IMR-90 (cell line): ENCODE results near the gene BICD1. TPM values are rescaled to one million over a fixed set of nuclear protein-coding genes. Genes with fewer than 3 reads are reported as not detected.

Experiments
- ATAC-seq: fragments of 200-7000 bp; cut with Tn5 transposase; 2 replicates; pipeline ENCODE4 v1.9.1; 2020; ENCODE audit warnings: low read depth, mild to moderate bottlenecking, moderate library complexity
- BruUV-seq: library from RNA; stranded (reverse); fragments of 400-500 nt; replicated peaks from 2 replicates; lab custom pipeline; 2021; lab: Mats Ljungman, UMichigan
- CTCF ChIA-PET: fragments of 300-600 bp; formaldehyde crosslinking; extraction: SDS; loops from one replicate; lab custom pipeline; 2021; ENCODE audit warnings: antibody characterized with exemption; lab: Yijun Ruan, JAX
- POLR2A ChIA-PET: fragments of 300-600 bp; sonication (Branson Sonifier 250); formaldehyde crosslinking; loops from one replicate; lab custom pipeline; 2022; ENCODE audit warnings: antibody characterized with exemption; ENCODE audit not compliant: unreplicated experiment; lab: Charles Lee
- DNase-seq: peaks from one replicate; pipeline ENCODE4 v3.0.0; 2013
- H2AFZ ChIP-seq: replicated peaks from 2 replicates; pipeline ENCODE3; 2013; ENCODE audit warnings: low read length, mild to moderate bottlenecking; ENCODE audit not compliant: poor library complexity
- H2AK5ac ChIP-seq: 2 replicates; pipeline ENCODE4 v1.6.1; 2013; ENCODE audit warnings: low read depth, low read length, inconsistent platforms
- H2AK9ac ChIP-seq: replicated peaks from 2 replicates; pipeline ENCODE3; 2013; ENCODE audit warnings: mild to moderate bottlenecking, low read depth, low read length, moderate library complexity; ENCODE audit not compliant: poor library complexity
- H2BK120ac ChIP-seq: 2 replicates; pipeline ENCODE4 v1.6.1; 2013; ENCODE audit warnings: low read depth, low read length, inconsistent platforms
- H2BK15ac ChIP-seq: 3 replicates; pipeline ENCODE4 v1.6.1; 2013; ENCODE audit warnings: low read depth, low read length, inconsistent platforms
- H2BK20ac ChIP-seq: 2 replicates; pipeline ENCODE4 v1.6.1; 2013; ENCODE audit warnings: low read depth, mild to moderate bottlenecking, inconsistent platforms, low read length, moderate library complexity
- H2BK5ac ChIP-seq: 2 replicates; pipeline ENCODE4 v1.6.1; 2013; ENCODE audit warnings: mild to moderate bottlenecking, low read depth, low read length, inconsistent platforms; ENCODE audit not compliant: poor library complexity, severe bottlenecking
- H3K14ac ChIP-seq: replicated peaks from 2 replicates; pipeline ENCODE4 v1.6.1; 2013; ENCODE audit warnings: low read depth, low read length, inconsistent platforms
- H3K18ac ChIP-seq: 2 replicates; pipeline ENCODE4 v1.6.1; 2013; ENCODE audit warnings: low read depth, low read length, control low read depth
- H3K23ac ChIP-seq: 2 replicates; pipeline ENCODE4 v1.6.1; 2013; ENCODE audit warnings: low read depth, low read length, inconsistent platforms
- H3K27ac ChIP-seq: 2 replicates; pipeline ENCODE4 v1.5.1; 2013; ENCODE audit warnings: mild to moderate bottlenecking, control low read depth, low read length; ENCODE audit not compliant: insufficient read depth
- H3K27me3 ChIP-seq: 2 replicates; pipeline ENCODE4 v1.6.1; 2013; ENCODE audit warnings: low read length; ENCODE audit not compliant: control insufficient read depth, insufficient read depth
- H3K36me3 ChIP-seq: 2 replicates; pipeline ENCODE4 v1.6.1; 2013; ENCODE audit warnings: low read length, mixed read lengths; ENCODE audit not compliant: control insufficient read depth, insufficient read depth
- H3K4ac ChIP-seq: 2 replicates; pipeline ENCODE4 v1.6.1; 2013; ENCODE audit warnings: low read depth, low read length, inconsistent platforms
- H3K4me1 ChIP-seq: 2 replicates; pipeline ENCODE4 v1.6.1; 2013; ENCODE audit warnings: low read length, mixed read lengths; ENCODE audit not compliant: control insufficient read depth, insufficient read depth
- H3K4me2 ChIP-seq: 2 replicates; pipeline ENCODE4 v1.6.1; 2013; ENCODE audit warnings: low read depth, mild to moderate bottlenecking, control low read depth, low read length, moderate library complexity
- H3K4me3 ChIP-seq: 2 replicates; pipeline ENCODE4 v1.5.1; 2013; ENCODE audit warnings: low read depth, mild to moderate bottlenecking, control low read depth, low read length, moderate library complexity; ENCODE audit not compliant: insufficient read depth
- H3K56ac ChIP-seq: 2 replicates; pipeline ENCODE4 v1.6.1; 2013; ENCODE audit warnings: low read length, inconsistent platforms; ENCODE audit not compliant: insufficient read depth; ENCODE audit errors: extremely low read depth
- H3K79me1 ChIP-seq, 2 experiments: 2 replicates each; pipeline ENCODE4 v1.6.1; 2013; ENCODE audit warnings: low read length in 2 of 2, inconsistent platforms in 1 of 2, low read depth in 1 of 2
- H3K9ac ChIP-seq: 2 replicates; pipeline ENCODE4 v1.6.1; 2013; ENCODE audit warnings: low read depth, low read length, control low read depth
- H3K9me1 ChIP-seq: 2 replicates; pipeline ENCODE4 v1.6.1; 2013; ENCODE audit warnings: low read length, inconsistent platforms; ENCODE audit not compliant: insufficient read depth
- H3K9me3 ChIP-seq: 2 replicates; pipeline ENCODE4 v1.6.1; 2013; ENCODE audit warnings: low read length; ENCODE audit not compliant: control insufficient read depth, insufficient read depth
- H4K20me1 ChIP-seq: 2 replicates; pipeline ENCODE4 v1.6.1; 2013; ENCODE audit warnings: low read length, inconsistent platforms; ENCODE audit not compliant: insufficient read depth
- H4K5ac ChIP-seq: 2 replicates; pipeline ENCODE4 v1.6.1; 2013; ENCODE audit warnings: mild to moderate bottlenecking, low read depth, low read length, control low read depth
- H4K8ac ChIP-seq, 2 experiments: 2 replicates each; pipeline ENCODE4 v1.6.1; 2013; ENCODE audit warnings: low read depth in 2 of 2, low read length in 2 of 2, control low read depth in 1 of 2, inconsistent platforms in 1 of 2
- H4K91ac ChIP-seq: 2 replicates; pipeline ENCODE4 v1.6.1; 2013; ENCODE audit warnings: low read depth, low read length, inconsistent platforms; ENCODE audit not compliant: insufficient read depth
- MAZ ChIP-seq: IDR thresholded peaks from 2 replicates; pipeline ENCODE4 v1.6.1; 2012; ENCODE audit warnings: low read depth, mild to moderate bottlenecking, low read length, improper control_type of control experiment, moderate library complexity, borderline replicate concordance
- WGBS, 2 experiments: methylation state at CpG; one replicate each; pipeline versions ENCODE4 v1.1.5 to v1.1.7; 2013; ENCODE audit warnings: missing lambda C conversion rate in 2 of 2; ENCODE audit not compliant: insufficient read length in 1 of 2; ENCODE audit errors: extremely low coverage in 2 of 2; 5-methylcytosine and 5-hydroxymethylcytosine counted together
- dilution Hi-C: fragments of 300-500 bp; cut with HindIII; formaldehyde crosslinking; loops from one replicate; pipeline ENCODE4 v1.14.3; 2018; ENCODE audit warnings: low sequenced_read_pairs; ENCODE audit not compliant: unreplicated experiment
- in situ Hi-C: fragments of 300-500 bp; cut with MboI; formaldehyde crosslinking; loops from 3 replicates; pipeline ENCODE4 v1.14.3; 2019; ENCODE audit warnings: low sequenced_read_pairs, inconsistent platforms, mixed read lengths
- intact Hi-C: fragments of 100-400 bp; cut with micrococcal nuclease; formaldehyde crosslinking; loops from 2 replicates; pipeline ENCODE4 v1.10.0; 2022
- polyA plus RNA-seq, 3 experiments: library from polyadenylated mRNA; depleted of rRNA; stranded (reverse); fragments of >200 nt; gene quantifications; 2 replicates each; pipeline ENCODE4 v1.2.3, GENCODE V29; 2012; ENCODE audit warnings: low replicate concordance in 1 of 3
- total RNA-seq: library from RNA; depleted of rRNA; stranded (reverse); fragments of >200 nt; gene quantifications from 2 replicates; pipeline ENCODE4 v1.2.3, GENCODE V29; 2012

The BICD1 gene
- total and polyA plus RNA-seq, 2 of the 4 experiments (the other 2 are of a cell fraction): 17.2 to 21.8 TPM

GRCh38 chr12:32382226-32382625 is 275.6 kb downstream of the BICD1 start:
- Histone ChIP-seq H3K18ac (no peak overlapping the region), H4K91ac (no peak overlapping the region), H3K4me3 (no peak overlapping the region), H3K27me3 (no peaks in the 10 kb centered on the region), H3K9ac (no peak overlapping the region), H3K4me2 (no peak overlapping the region), H3K14ac (no peak overlapping the region), H2AK9ac (no peak overlapping the region), H2BK15ac (no peak overlapping the region), H4K5ac (no peak overlapping the region), H4K20me1 (no peaks in the 10 kb centered on the region), H3K56ac (no peak overlapping the region), H2BK20ac (no peak overlapping the region), H2BK5ac (no peak overlapping the region), H3K4ac (no peak overlapping the region), H4K8ac (no peak overlapping the region), H2BK120ac (no peak overlapping the region), H3K27ac (no peak overlapping the region), H3K79me1 (no peaks in the 10 kb centered on the region), H3K9me1 (no peaks in the 10 kb centered on the region), H3K36me3 (no peaks in the 10 kb centered on the region; the same call in 1 of the 2 replicates), H2AFZ (no peak overlapping the region), H3K4me1 (no peaks in the 10 kb centered on the region), H2AK5ac (no peak overlapping the region), H3K23ac (no peak overlapping the region), H3K9me3 (no peaks in the 10 kb centered on the region)
- dilution Hi-C loops: no loop called here
- BruUV-seq: no TSS peak
- intact Hi-C loops: loop anchor here (5.0 to 10.0 kb wide), 3 partner anchors 55 to 290 kb away; no protein-coding TSS in a partner anchor
- POLR2A ChIA-PET: no interaction called here
- no peak for TF ChIP-seq MAZ
- ATAC-seq (no peak), DNase-seq (no peak)
- CTCF ChIA-PET: interaction anchor here (2.4 kb wide), 1 partner anchor 16 kb away, joined by 5 read pairs; no protein-coding TSS in a partner anchor
- in situ Hi-C loops: no loop called here
- no CpG with 5 or more reads among the region's 2 CpGs for WGBS, 2 experiments
